ENCODE measurements around the gene MAZ.

GRCh38 chr16:29858974-29859373, 52.6 kb downstream of the MAZ start:
- TF ChIP-seq EZH2phosphoT487 (IDR thresholded peaks at IDR 0.05; ENCODE audit: insufficient read depth, low read depth) (no peak), EZH2 (IDR thresholded peaks at IDR 0.05; ENCODE audit: insufficient read depth, poor library complexity, severe bottlenecking) (no peak)

Measured in GM23248 (cell line).